ENCODE data around the gene JARID2. TPM values are rescaled to one million over a fixed set of nuclear protein-coding genes. Genes with fewer than 3 reads are reported as not detected.
"Not testable (repeated sequence)": the region's sequence is repeated elsewhere in the genome, so short reads cannot be mapped to it uniquely, and the experiment has no call there.

Gene JARID2
- total and polyA plus RNA-seq, 3 donors from 2014 or later: 36.1 to 60.8 (median 53.7) TPM

GRCh38 chr6:15284743-15285142, 38.9 kb downstream of the JARID2 start:
- no peak for TF ChIP-seq CTCF (IDR thresholded peaks at IDR 0.05)
- TF ChIP-seq POLR2A (IDR thresholded peaks at IDR 0.05): no peak
- no peaks in the 10 kb centered on the region for H3K9me3 ChIP-seq
- 91 to 100% methylated on average over 1 of the region's 1 CpG for WGBS, 2 donors
- DNase-seq: no peak
- H3K27ac ChIP-seq: no peak overlapping the region
- no peaks in the 10 kb centered on the region for H3K36me3 ChIP-seq (ENCODE audit: low read depth, missing control alignments)
- no peak overlapping the region for H3K4me3 ChIP-seq
- no peaks in the 10 kb centered on the region for H3K27me3 ChIP-seq
- intact Hi-C loops (cut with DNase I; ENCODE audit: low total_unique reads): no loop called here
- H3K4me1 ChIP-seq: peaks cover 2% of the 10 kb centered on the region

GRCh38 chr6:15285682-15286294, 39.9 kb downstream of the JARID2 start:
- Histone ChIP-seq H3K27ac (no peak overlapping the region), H3K4me3 (no peak overlapping the region), H3K36me3 (ENCODE audit: low read depth, missing control alignments) (no peaks in the 10 kb centered on the region), H3K9me3 (no peaks in the 10 kb centered on the region), H3K27me3 (no peaks in the 10 kb centered on the region), H3K4me1 (peaks cover 10% of the 10 kb centered on the region)
- TF ChIP-seq POLR2A (IDR thresholded peaks at IDR 0.05) (no peak), CTCF (IDR thresholded peaks at IDR 0.05) (no peak)
- DNase-seq: no peak
- 89 to 92% methylated on average over 3 of the region's 3 CpGs for WGBS, 2 donors
- intact Hi-C loops (cut with DNase I; ENCODE audit: low total_unique reads): no loop called here

GRCh38 chr6:15287670-15288375, 42.0 kb downstream of the JARID2 start:
- no peak for TF ChIP-seq POLR2A (IDR thresholded peaks at IDR 0.05)
- no peak for TF ChIP-seq CTCF (IDR thresholded peaks at IDR 0.05)
- WGBS, 2 donors: 77 to 86% methylated on average over 6 of the region's 6 CpGs
- Histone ChIP-seq H3K4me3 (no peak overlapping the region), H3K27ac (no peak overlapping the region), H3K36me3 (ENCODE audit: low read depth, missing control alignments) (no peaks in the 10 kb centered on the region), H3K4me1 (peaks cover 10% of the 10 kb centered on the region), H3K9me3 (no peaks in the 10 kb centered on the region), H3K27me3 (no peaks in the 10 kb centered on the region)
- no peak for DNase-seq
- intact Hi-C loops (cut with DNase I; ENCODE audit: low total_unique reads): no loop called here

GRCh38 chr6:15288856-15289255, 43.0 kb downstream of the JARID2 start:
- H3K4me1 ChIP-seq: peaks cover 10% of the 10 kb centered on the region
- no peak for TF ChIP-seq POLR2A (IDR thresholded peaks at IDR 0.05)
- no peak for TF ChIP-seq CTCF (IDR thresholded peaks at IDR 0.05)
- no peak overlapping the region for H3K27ac ChIP-seq
- H3K27me3 ChIP-seq: no peaks in the 10 kb centered on the region
- no peak for DNase-seq
- no peak overlapping the region for H3K4me3 ChIP-seq
- 91 to 95% methylated on average over 7 to 8 of the region's 8 CpGs for WGBS, 2 donors
- H3K36me3 ChIP-seq (ENCODE audit: low read depth, missing control alignments): no peaks in the 10 kb centered on the region
- intact Hi-C loops (cut with DNase I; ENCODE audit: low total_unique reads): no loop called here
- no peaks in the 10 kb centered on the region for H3K9me3 ChIP-seq

- DNase-seq; H3K27me3 ChIP-seq; H3K36me3 ChIP-seq (ENCODE audit: low read depth, missing control alignments); H3K9me3 ChIP-seq; H3K4me3 ChIP-seq; intact Hi-C loops (cut with DNase I; ENCODE audit: low total_unique reads); H3K27ac ChIP-seq: not testable (repeated sequence)
- 88 to 89% methylated on average over 7 of the region's 7 CpGs for WGBS, 2 donors
- peaks cover 10% of the 10 kb centered on the region for H3K4me1 ChIP-seq
Measured at GRCh38 chr6:15289456-15289855, 43.6 kb downstream of the JARID2 start.

Data from testis (tissue), 3 donors.